ENCODE measurements around the gene RBM33. TPM values are rescaled to one million over a fixed set of nuclear protein-coding genes. Genes with fewer than 3 reads are reported as not detected.

The RBM33 gene
- total RNA-seq, 1 donor, result 23.7 TPM

DNA sequence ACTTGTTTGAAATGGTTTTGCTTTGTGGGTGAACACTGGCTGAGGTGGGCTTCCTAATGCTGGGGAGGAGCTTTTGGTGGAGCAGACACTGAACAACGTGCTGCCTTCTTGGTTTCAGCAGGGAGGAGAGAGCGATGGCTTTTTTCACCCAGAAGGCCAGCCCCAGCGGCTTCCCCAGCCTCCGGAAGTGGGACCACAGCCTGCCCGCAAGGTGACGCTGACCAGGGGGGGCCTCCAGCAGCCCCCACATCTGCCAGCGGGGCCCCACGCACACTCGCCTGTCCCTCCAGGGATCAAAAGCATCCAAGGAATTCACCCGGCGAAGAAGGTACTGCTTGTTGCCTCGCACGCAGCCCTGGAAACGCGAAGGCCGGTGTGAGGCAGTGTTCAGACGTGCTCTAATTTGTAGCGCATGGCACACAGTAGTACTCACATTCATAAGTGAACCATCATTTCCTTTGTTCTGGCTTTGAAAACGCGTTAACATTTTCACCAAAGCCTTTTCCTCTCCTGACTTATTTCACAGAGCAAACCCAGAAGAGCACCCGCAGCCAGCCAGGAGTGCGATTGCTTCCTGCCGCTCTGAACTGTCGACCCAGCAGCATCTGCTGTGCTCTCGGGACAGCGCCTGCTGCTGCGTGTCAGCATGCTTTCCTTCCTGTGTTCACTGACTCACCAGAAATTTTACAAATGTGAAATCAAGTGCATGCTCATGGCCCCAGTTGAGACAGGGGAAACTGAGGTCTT, 119.4 kb downstream of the RBM33 start:
- no peak for TF ChIP-seq CTCF (IDR thresholded peaks at IDR 0.05; ENCODE audit: insufficient read depth, low read depth, low read length)
- peak; percentile 75 for DNase-seq (ENCODE audit: low read depth)
- no peak overlapping the region for H3K4me3 ChIP-seq (ENCODE audit: low read depth, low read length)

DNA sequence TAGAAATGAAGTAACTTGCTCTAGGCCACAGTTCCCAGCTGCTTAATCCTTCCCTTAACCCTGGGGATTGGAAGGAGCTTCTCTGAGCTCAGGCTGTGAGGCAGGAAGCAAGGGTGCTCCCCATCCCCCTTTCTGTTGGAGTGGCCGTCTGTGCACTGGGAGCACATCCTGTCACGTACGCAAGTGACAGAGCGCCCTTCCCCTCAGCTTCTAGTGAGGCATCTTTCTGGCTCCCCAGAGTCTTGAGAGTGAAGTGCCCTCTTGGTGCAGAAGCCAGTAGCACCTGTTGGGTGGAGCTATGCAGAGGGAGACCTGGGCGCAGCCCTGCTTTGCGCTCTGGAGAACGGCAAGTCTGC, 120.0 kb downstream of the RBM33 start:
- no peak overlapping the region for H3K4me3 ChIP-seq (ENCODE audit: low read depth, low read length)
- DNase-seq (ENCODE audit: low read depth), result no peak
- no peak for TF ChIP-seq CTCF (IDR thresholded peaks at IDR 0.05; ENCODE audit: insufficient read depth, low read depth, low read length)

GRCh38 chr7:155765458-155765857, 121.0 kb downstream of the RBM33 start:
- DNase-seq (ENCODE audit: low read depth), result no peak
- no peak overlapping the region for H3K4me3 ChIP-seq (ENCODE audit: low read depth, low read length)
- TF ChIP-seq CTCF (IDR thresholded peaks at IDR 0.05; ENCODE audit: insufficient read depth, low read depth, low read length), result no peak

- H3K4me3 ChIP-seq (ENCODE audit: low read depth, low read length), result no peak overlapping the region
- no peak for DNase-seq (ENCODE audit: low read depth)
- no peak for TF ChIP-seq CTCF (IDR thresholded peaks at IDR 0.05; ENCODE audit: insufficient read depth, low read depth, low read length)
Observed at GRCh38 chr7:155766386-155766785, 121.9 kb downstream of the RBM33 start.

DNA sequence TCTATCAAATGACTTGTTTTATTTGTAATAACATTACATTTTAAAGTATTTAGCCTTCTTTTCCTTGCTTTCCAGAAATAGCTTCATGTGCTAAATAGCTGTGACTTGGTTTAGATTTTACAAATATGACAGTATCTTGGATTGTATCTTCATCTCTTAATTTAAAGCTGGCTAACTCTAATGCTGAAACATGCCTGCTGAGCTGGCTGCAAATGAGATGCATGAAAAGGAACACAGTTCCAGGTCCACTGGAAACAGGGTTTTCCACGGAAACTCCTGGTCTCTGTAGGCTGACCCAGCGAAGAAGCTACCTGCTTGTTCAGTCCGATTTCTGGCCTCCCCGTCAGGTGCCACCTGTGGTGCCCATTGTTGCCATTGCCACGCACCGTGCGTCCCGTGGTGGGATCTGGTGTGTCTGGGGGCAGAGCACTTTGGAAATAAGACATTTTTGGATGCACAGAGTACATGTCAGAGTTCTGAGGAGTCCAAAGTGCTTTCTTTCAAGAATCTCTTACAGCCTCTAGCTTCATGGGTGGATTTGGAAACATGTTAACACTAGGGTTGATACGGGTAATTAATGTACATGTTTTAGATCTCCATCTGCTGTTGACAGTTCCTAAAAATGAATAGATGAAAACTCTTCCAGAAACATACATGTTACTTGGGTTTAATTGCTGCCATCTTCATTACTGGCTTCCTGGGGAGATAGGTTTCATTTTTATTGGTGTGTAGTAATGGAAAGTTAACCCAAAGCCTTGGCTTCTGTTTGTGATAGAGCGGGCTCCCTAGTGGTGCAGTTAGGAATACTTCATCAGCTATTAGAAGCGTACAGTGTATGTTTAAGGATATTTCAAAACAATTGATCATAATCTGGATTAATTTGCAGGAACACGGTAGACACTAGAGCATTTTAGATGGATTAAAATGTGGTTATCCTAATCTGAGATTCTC, 122.8 kb downstream of the RBM33 start:
- no peak for DNase-seq (ENCODE audit: low read depth)
- no peak overlapping the region for H3K4me3 ChIP-seq (ENCODE audit: low read depth, low read length)
- peak; percentile 3 for TF ChIP-seq CTCF (IDR thresholded peaks at IDR 0.05; ENCODE audit: insufficient read depth, low read depth, low read length)

- H3K4me3 ChIP-seq (ENCODE audit: low read depth, low read length), result no peak overlapping the region
- DNase-seq (ENCODE audit: low read depth), result peak; percentile 98
- no peak for TF ChIP-seq CTCF (IDR thresholded peaks at IDR 0.05; ENCODE audit: insufficient read depth, low read depth, low read length)
Observed at GRCh38 chr7:155769701-155770100, 125.2 kb downstream of the RBM33 start.

Data from fibroblast of villous mesenchyme (primary cell).